ENCODE data around the gene TLE6.

DNA sequence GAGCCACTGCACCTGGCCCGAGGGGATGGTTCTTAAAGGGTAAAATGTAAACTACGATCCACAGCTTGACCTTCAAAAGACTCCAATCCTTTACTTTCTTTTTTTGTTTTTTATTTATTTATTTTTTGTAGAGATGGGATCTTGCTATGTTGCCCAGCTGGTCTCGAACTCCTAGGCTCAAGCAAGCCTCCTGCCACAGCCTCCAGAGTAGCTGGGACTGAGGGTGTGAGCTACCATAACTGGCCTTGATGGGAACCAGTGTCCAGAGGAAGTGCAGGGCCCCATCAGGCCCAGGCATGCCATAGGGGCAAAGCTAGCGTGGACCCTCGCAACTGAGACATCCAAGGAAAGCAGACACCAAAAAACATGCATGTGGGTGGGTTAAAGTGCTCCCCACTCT is 14.2 kb upstream of the TLE6 start:
- TF ChIP-seq POLR2A (IDR thresholded peaks at IDR 0.05; ENCODE audit: low read depth, low read length) (no peak), POLR2AphosphoS5 (IDR thresholded peaks at IDR 0.05; ENCODE audit: low read depth, low read length) (no peak), TAF1 (IDR thresholded peaks at IDR 0.05; ENCODE audit: borderline replicate concordance, low read depth, low read length) (no peak)
